GM18526 (cell line): ENCODE data around the gene LAMA3.

Source experiments
- POLR2A ChIP-seq: IDR thresholded peaks from 3 replicates; pipeline ENCODE4 v1.6.1; 2011; ENCODE audit not compliant: insufficient read length; ENCODE audit errors: extremely low read depth

Gene LAMA3

DNA sequence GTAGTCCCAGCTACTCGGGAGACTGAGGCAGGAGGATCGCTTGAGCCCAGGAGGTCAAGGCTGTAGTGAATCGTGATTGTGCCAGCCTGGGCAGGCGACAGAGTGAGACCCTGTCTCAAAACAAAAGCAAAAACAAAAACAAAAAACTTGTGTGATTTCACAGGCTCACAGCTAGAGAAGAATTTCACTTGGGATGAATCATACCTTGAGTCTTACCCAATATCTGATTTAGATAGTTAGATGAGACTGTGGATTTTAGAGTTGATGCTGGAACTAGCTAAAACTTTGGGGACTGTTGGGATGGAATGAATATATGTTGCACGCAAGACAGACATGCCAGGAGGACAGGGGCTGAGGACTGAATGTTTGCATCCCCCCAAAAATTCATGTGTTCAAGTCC lies 31.0 kb upstream of the LAMA3 start:
- no peak for TF ChIP-seq POLR2A

DNA sequence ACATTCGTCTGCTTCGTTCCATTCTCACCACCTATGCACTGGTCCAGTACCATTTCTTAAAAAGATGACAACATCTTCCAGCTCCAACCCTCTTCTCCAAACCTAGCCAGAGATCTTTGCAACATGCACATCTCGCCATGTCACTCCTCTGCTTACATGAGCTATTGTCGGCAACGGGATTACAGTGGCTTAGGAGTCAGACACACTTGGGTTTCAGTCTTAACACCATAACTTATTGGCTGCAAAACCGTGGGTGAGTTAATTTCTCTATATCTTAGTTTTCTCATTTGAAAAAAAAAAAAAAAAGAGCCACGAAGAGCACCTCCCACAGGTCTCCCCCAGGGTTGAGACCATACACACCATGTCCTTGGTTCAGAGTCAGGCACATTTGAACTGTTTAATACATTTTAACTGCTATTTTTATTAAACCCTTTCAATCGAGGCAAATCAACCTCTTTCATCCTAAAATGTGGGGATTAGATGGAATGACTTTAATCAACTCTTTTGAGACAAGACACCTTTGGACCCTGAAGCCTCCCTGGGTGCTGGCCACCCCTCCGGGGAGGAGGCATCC lies 27.4 kb upstream of the LAMA3 start:
- TF ChIP-seq POLR2A, result no peak

- TF ChIP-seq POLR2A, result no peak
Observed at GRCh38 chr18:23662309-23663263, 26.7 kb upstream of the LAMA3 start, which contains the start of gene ANKRD29. ANKRD29 (minus strand) TSS chr18:23662911; CDS start chr18:23662730, 181 bp downstream.

- no peak for TF ChIP-seq POLR2A
Observed at GRCh38 chr18:23664674-23665073, 24.6 kb upstream of the LAMA3 start.

DNA sequence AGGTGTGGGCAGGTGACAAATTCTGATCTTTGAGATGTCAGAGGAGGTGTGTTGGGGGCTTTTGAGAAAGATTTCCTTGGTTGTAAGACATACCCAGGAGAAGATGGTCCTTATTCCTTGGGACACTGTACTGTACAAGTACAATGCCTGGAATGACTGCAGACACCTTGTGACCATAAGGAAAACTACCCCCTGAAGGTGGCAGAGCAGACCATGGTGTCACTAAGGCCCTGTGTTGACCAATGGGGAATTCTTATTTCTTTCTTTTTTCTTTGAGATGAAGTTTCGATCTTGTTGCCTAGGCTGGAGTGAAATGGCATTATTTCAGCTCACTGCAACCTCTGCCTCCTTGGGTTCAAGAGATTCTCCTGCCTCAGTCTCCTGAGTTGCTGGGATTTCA lies 22.1 kb upstream of the LAMA3 start:
- TF ChIP-seq POLR2A, result no peak

GRCh38 chr18:23668731-23669130 lies 20.5 kb upstream of the LAMA3 start:
- no peak for TF ChIP-seq POLR2A

- no peak for TF ChIP-seq POLR2A
Observed at GRCh38 chr18:23669202-23669766, 20.0 kb upstream of the LAMA3 start.

GRCh38 chr18:23669804-23670405 lies 19.3 kb upstream of the LAMA3 start:
- TF ChIP-seq POLR2A, result no peak

DNA sequence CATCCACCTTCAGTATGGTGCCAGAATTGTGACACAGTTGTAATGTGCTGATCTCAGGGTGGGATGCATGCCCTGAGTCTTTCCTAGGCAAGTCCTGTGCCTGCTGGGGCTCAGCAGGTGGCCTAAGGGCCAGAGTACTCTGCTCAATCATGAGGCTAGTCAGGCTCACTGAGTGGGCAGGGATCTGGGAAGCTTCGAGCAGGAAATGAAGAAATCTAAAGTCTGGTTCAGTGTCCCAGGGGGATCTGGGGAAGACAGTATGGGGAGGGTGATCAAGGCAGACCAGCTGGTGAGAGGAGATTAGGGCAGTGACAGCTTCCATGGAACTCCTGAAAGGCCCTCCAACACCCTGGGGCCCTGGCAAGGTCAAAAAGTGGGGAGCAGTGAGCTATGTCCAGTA lies 17.7 kb upstream of the LAMA3 start:
- TF ChIP-seq POLR2A, result no peak

- no peak for TF ChIP-seq POLR2A
Observed at GRCh38 chr18:23673725-23674124, 15.5 kb upstream of the LAMA3 start.

DNA sequence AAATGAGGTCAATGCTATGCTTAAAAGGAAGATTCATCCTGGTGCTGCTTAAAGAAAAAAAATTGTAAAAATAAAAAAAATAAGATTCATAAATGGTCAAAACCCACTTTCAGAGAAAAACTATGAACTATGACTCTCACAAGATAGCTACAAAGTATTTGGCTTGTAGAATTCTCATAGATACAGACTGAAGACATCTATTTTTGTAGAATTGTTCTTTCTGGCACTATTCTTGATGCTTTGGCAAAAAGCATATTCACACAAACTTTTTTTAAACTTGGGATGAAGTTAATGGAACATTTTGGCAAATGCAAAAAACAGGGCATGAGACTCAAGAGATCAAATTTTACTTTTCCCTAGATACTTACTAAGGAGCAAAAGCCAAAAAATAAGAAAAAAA lies 14.0 kb upstream of the LAMA3 start:
- TF ChIP-seq POLR2A, result no peak

- TF ChIP-seq POLR2A, result no peak
Observed at GRCh38 chr18:23675896-23676295, 13.4 kb upstream of the LAMA3 start.

GRCh38 chr18:23682045-23682444 lies 7.2 kb upstream of the LAMA3 start:
- no peak for TF ChIP-seq POLR2A

- TF ChIP-seq POLR2A, result no peak
Observed at GRCh38 chr18:23682472-23682871, 6.8 kb upstream of the LAMA3 start.

DNA sequence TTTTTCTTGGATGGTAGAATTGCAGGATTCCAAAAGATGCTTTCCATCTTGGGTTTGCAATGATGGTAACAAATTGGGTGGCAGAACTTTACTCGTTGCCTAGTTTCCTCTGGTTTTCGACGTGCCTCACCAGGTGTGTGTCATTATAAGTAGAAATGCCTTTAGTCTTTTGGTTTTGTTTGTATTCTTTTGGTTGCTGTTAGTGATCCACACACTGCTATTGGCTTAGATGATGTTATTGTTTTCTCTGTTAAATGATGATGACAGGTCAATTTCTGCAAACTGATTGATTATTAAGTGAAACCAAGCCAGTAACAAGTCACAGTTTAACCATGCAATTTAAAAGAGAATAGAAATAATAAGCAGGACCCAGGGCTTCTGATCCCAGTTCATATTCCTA lies 6.1 kb upstream of the LAMA3 start:
- TF ChIP-seq POLR2A, result no peak

DNA sequence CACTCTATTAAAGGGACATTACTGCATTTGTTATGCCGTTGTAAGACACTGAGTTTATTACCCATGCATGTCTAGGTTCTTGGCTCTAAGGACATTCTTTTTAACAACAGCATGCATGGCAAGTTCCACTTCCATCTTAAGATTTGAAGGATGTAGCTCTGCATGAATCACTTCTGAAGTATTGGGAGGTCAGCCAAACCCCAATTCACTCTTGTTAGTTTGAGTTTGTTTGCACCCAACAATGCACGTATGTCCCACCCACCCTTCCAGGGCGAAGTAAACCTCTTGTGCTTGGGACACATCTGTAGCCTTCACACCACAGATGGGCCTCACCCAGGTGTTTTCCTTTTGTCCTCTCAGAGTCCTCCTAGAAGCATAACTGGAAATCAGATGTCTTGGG lies 5.6 kb upstream of the LAMA3 start:
- no peak for TF ChIP-seq POLR2A
